GM12874 (cell line): Measurements from ENCODE around the gene RORB.

Source experiments
- CTCF ChIP-seq: IDR thresholded peaks from 2 replicates; pipeline ENCODE4 v1.5.1; 2011; ENCODE audit warnings: low read depth, mild to moderate bottlenecking, control low read depth, low read length, moderate library complexity; ENCODE audit not compliant: insufficient read depth

The RORB gene

GRCh38 chr9:74499770-74500583 is 2.8 kb downstream of the RORB start:
- no peak for TF ChIP-seq CTCF

- TF ChIP-seq CTCF = no peak
These were observed 3.4 kb downstream of the RORB start for GRCh38 chr9:74500584-74500924.

GRCh38 chr9:74501570-74501969 is 4.4 kb downstream of the RORB start:
- no peak for TF ChIP-seq CTCF

GRCh38 chr9:74503219-74503618 is 6.1 kb downstream of the RORB start:
- no peak for TF ChIP-seq CTCF

- no peak for TF ChIP-seq CTCF
These were observed 6.5 kb downstream of the RORB start for GRCh38 chr9:74503666-74504065.

GRCh38 chr9:74511333-74511732 is 14.2 kb downstream of the RORB start:
- no peak for TF ChIP-seq CTCF

- no peak for TF ChIP-seq CTCF
These were observed 15.3 kb downstream of the RORB start for GRCh38 chr9:74512416-74512815.
